Measurements from ENCODE around the gene SCGB1A1.

Gene SCGB1A1

DNA sequence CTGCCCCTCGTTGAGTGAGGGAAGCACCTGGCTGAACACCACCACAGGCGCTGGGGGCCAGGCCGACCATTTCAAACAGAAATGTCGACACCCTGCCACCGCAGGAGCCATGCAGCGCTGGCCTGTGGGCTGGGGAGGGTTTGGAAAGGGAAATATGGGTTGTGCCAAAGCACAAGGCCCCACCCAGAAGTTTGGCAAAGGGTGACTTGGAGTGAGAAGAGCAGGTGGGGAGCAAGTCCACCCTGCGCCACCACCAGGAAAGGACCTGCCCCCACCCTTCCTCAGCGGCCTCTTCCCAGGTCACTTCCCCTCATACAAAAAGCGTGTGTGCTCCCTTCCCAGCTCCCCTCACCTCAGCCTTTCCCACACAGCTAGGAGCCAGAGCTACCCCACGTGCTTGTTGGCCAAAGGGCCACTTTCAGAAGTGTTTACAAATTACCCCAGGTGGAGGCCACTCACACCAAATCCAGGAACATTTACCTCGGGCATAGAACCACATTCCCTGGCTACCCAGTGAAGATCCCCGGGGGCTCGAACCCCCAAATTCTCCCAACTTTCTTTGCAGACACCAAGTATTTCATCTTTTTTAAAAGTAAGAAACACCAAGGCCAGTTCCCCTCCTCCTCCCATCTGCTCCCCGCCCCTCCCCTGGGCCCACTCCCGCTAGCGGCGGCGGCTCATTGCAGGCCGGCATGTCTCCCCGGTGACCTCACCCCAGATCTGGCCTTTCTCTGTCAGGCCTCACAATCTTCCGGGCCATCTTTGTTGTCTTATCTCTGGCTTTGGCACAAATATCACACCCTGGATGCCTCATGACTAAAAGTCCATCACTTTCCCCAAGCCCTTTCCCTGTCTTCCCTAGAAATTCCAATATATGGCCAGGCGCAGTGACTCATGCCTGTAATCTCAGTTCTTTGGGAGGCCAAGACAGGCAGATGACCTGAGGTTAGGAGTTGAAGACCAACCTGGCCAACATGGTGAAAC is 20.5 kb upstream of the SCGB1A1 start:
- no peak for DNase-seq

DNA sequence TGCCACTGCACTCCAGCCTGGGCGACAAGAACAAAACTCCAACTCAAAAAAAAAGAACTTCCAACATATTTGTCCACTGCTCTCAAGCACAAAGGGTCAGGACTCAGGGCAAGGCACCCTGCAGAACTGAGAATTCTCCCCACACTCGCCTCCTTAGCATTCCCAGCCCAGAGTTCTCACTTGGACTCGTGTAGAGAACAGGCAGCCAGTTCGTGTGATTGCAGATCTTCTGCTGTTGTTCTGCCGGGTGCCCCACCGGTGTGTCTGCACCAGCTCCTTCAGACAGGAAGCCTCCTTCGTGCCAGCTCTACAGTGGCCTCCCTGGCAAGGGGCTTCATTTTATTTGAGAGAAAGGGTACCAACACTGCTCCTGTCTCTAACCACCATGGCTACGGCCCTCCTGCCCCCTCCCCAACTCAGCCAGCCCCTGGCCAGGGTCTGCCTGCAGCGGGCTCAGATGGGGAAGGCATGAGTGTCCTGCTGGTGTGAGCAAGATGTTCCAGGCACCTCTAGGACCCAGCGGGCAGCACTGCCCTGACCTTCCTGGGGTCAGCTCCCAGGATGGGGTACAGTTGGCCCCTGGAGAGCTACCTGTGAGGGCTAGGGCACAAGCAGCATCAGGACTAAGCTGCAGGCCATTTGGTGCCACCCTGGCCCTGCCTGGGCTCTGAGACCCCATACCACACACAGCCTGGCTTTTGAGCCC is 19.5 kb upstream of the SCGB1A1 start:
- DNase-seq = no peak

- DNase-seq = no peak
These were observed 19.0 kb upstream of the SCGB1A1 start for GRCh38 chr11:62399878-62400266.

DNA sequence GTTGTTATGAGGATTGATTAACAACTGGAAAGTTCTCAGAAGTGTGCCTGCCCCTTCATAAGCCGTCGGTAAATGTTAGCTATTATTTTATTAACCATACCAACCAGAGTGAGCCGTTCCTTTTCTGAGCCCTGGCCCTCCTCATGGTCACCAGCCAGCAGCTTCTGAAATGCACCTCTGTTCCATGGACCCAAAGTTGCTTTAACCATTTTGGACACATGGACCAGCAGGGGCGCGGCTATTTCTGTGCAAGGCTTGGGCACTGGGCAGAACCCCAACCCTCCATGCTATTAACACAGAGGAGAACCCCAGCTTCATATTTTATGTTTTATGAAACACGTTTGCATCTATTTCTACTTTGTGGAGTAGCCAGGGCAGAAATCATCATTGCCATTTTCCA is 18.6 kb upstream of the SCGB1A1 start:
- no peak for DNase-seq

GRCh38 chr11:62400760-62401159 is 18.1 kb upstream of the SCGB1A1 start:
- DNase-seq = no peak

DNA sequence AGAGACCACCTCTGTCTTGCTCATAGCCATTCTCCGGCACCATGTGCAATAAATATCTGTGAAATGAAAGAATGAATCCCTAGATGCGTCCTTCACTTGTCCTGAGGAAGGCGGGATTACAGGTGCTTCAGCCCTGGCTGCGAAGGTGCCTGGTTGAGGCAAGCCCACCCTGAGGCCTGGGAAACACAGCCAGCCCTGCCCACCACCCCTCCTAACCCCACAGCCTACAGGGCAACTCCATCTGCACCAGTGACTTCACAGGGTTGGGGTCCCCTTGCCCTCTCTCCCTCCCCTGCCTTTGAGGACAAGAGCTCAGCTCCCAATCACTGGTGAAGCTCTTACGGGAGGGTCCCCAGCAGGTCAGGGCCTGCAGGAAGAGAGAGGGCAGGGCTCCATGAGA is 17.5 kb upstream of the SCGB1A1 start:
- DNase-seq = no peak

DNA sequence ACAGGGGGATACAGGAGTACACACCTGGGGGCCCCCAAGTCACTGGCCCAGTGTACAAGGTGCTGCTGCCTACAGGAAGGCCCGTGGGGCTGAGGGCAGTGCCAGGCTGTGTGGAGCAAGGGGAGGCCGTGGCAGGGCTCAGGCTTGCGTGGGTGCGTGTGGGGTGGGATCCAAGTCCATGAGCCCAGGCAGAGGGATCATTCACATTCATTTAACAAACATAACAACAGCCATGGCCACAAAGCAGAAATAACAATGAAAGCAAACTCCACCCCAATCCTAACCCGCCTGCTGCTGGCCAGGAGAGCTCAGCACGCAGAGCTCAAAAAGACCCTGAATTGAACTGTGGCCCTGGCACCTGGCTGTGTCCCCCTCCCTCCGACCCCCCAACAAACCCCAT is 17.0 kb upstream of the SCGB1A1 start:
- no peak for DNase-seq

- DNase-seq = peak; percentile 44
These were observed 16.4 kb upstream of the SCGB1A1 start for GRCh38 chr11:62402226-62402959.

GRCh38 chr11:62402960-62403730 is 15.7 kb upstream of the SCGB1A1 start:
- no peak for DNase-seq

GRCh38 chr11:62404435-62404834 is 14.4 kb upstream of the SCGB1A1 start:
- no peak for DNase-seq

GRCh38 chr11:62404901-62405300 is 13.9 kb upstream of the SCGB1A1 start:
- no peak for DNase-seq

- DNase-seq = no peak
These were observed 12.8 kb upstream of the SCGB1A1 start for GRCh38 chr11:62406034-62406433.

DNA sequence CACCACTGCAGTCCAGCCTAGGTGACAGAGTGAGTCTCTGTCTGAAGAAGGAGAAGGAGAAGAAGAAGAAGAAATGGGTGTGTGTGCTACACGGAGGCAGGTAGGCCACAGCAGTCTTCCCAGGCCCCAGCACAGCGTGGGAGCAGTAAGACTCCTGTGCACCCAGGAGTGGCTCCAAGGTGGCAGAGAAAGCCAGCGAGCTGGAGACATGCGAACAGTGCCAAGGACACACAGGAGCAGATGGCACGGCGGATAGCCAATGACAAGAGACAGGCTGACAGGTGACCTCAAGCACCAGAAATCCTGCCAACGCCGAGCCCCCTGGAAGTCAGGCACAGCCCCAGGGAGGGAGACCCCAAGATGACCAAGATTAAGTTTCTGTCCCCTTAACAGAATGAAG is 9.0 kb upstream of the SCGB1A1 start:
- no peak for DNase-seq

DNA sequence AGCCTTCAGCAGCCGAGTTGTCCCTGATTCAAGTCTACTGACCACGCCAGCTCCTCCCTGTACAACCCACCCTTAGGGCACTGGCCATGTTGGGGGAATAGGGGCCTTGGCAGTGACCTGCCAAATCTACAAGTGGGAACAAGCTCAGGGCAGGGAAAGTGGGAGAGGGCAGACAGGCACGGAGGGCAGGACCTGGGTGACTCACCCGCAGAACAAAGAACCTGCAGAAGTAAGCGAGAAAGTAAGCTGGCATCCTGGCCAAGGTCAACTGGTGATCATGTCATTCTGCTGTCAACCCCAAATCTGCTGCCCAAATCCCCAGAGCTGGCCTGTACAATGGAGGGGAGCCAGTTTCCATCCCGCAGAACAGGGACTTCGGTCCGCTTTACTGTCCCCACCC is 7.9 kb upstream of the SCGB1A1 start:
- DNase-seq = no peak

GRCh38 chr11:62411524-62411923 is 7.3 kb upstream of the SCGB1A1 start:
- no peak for DNase-seq

DNA sequence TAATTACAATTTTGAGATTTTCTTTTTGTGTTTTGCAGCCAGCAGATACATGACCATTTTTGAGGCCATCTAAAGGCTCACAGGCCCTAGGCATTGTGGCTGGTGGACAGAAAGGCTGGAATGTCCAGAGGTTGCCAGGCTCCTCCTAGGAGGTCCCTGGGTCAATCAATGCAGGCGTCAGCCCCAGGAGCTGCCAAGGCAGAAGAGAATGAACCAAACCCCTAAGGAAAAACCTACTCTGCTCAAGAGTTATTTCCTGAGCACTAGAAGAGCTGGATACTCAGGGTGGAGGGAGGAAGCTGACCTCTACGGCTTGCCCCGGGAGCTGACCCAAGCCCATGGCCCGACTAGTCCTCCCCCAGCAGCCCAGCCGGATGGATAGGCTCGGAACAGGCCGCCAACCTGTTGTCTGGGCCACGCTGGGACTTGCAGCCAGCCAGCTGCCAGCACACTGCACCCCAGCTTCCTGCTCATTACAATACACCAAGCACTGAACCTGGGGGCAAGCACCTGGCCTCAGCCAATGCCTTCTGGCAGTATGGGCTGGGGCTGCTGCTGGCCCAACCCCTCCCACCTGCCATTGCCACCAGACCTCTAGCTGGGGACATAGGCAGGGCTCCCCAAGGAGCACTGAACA is 5.7 kb upstream of the SCGB1A1 start:
- no peak for DNase-seq

GRCh38 chr11:62416596-62416995 is 2.2 kb upstream of the SCGB1A1 start:
- no peak for DNase-seq

DNA sequence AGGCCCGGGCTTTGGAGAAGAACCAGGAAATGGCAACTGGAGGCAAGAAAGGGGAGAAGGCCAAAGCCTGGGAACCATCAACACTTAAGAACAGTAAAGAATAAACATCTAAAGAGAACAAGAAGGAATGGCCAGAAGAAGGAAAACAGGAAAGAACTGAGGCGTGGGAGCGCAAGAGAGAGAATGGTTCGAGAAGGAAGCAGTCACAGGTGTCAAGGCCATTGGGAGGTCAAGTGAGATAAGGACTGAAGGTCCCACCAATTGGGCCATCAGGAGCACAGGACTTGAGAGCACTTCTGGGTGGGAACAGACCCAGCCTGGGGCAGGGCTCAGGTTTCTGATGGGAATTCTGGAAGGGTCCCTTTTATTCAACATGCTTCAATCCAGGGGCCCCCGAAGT is 697 bp upstream of the SCGB1A1 start:
- no peak for DNase-seq

GRCh38 chr11:62419314-62419929 is 589 bp downstream of the SCGB1A1 start:
- DNase-seq = no peak

DNA sequence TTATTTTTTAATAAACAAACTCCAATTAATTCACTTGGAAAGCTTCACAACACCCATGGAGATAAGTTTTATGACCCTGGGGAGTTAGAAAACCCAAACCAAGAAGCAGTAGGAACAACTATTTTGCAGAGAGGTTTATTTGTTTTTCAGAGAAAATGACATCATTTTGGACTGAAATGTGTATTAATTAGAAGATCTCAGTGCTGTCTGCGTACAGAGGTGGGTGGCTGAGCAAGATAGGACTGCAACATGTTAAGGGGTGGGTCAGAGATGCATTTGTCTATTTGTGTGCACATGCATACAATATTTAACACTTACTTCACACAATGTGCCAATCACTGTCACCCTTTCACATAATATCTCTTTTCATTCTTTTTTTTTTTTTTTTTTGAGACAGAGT is 1.1 kb downstream of the SCGB1A1 start:
- no peak for DNase-seq

GRCh38 chr11:62420882-62421281 is 2.0 kb downstream of the SCGB1A1 start:
- no peak for DNase-seq

DNA sequence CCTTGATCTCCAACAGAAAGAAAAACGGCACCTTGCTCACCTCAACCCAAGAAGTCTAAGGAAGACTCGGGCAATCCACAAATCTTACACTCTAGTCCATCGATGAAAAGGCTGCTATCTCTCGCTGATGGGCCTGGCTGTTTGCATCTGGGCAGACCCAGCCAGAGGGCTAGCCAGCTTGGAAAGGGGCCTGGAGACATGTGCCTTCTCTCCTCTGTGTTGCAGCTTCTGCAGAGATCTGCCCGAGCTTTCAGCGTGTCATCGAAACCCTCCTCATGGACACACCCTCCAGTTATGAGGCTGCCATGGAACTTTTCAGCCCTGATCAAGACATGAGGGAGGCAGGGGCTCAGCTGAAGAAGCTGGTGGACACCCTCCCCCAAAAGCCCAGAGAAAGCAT is 3.2 kb downstream of the SCGB1A1 start:
- DNase-seq = no peak

Measured in central memory CD4-positive, alpha-beta T cell (primary cell).